HCT116 (cell line): Measurements from ENCODE around the gene TMEM59L. TPM values are rescaled to one million over a fixed set of nuclear protein-coding genes. Genes with fewer than 3 reads are reported as not detected.

Experiments used
- ATAC-seq: fragments of 200-7000 bp; cut with Tn5 transposase; 2 replicates; pipeline ENCODE4 v1.9.1; 2020; ENCODE audit warnings: mild to moderate bottlenecking, moderate library complexity
- BruUV-seq: library from RNA; stranded (reverse); fragments of 400-500 nt; replicated peaks from 2 replicates; lab custom pipeline; 2021; lab: Mats Ljungman, UMichigan
- CTCF ChIA-PET: fragments of 300-600 bp; sonication (Branson Sonifier 250); formaldehyde crosslinking; loops from one replicate; lab custom pipeline; 2021; ENCODE audit warnings: antibody characterized with exemption; lab: Charles Lee
- POLR2A ChIA-PET: fragments of 300-600, 350-600 bp; sonication (Branson Sonifier 250); formaldehyde crosslinking; loops from one replicate; lab custom pipeline; 2021; ENCODE audit warnings: antibody characterized with exemption; lab: Charles Lee
- RAD21 ChIA-PET, 2 experiments: fragments of 300-600 bp; sonication (Branson Sonifier 250); formaldehyde crosslinking; loops; one replicate each; lab custom pipeline; 2023; ENCODE audit warnings: low total read pairs in 2 of 2; ENCODE audit not compliant: uncharacterized antibody in 2 of 2, unreplicated experiment in 2 of 2, low non-redundant PET in 1 of 2; lab: Charles Lee
- DNase-seq: peaks from one replicate; pipeline ENCODE4 v3.0.0-alpha.2; 2010; ENCODE audit warnings: low read depth, low spot score
- H2AFZ ChIP-seq: fragments of 200-600 bp; shearing (Covaris generic), sonication (generic); 2 replicates; pipeline ENCODE4 v1.6.1; 2017; ENCODE audit warnings: low read depth, mixed run types, mixed read lengths, antibody characterized with exemption, low read length; ENCODE audit not compliant: poor library complexity, severe bottlenecking
- H3K27ac ChIP-seq: 2 replicates; pipeline ENCODE4 v1.5.1; 2012; ENCODE audit warnings: low read depth, low read length
- H3K27me3 ChIP-seq: fragments of 200-600 bp; sonication (generic); 2 replicates; pipeline ENCODE4 v1.6.1; 2016; ENCODE audit warnings: mixed run types, low read length, mixed read lengths; ENCODE audit not compliant: insufficient read depth
- H3K36me3 ChIP-seq, 2 experiments: fragments of 200-500 bp in 1 of 2; fragments of 200-600 bp in 1 of 2; sonication (Bioruptor generic) in 1 of 2; sonication (generic) in 1 of 2; 2 replicates each; pipeline versions ENCODE4 v1.5.1 to v1.6.1; 2014 to 2016; ENCODE audit warnings: low read length in 2 of 2, inconsistent platforms in 1 of 2, mixed read lengths in 1 of 2, mixed run types in 1 of 2; ENCODE audit not compliant: insufficient read depth in 2 of 2, control insufficient read depth in 1 of 2
- H3K4me1 ChIP-seq, 2 experiments: fragments of 200-600 bp in 1 of 2; sonication (generic) in 1 of 2; 2 replicates each; pipeline versions ENCODE4 v1.5.1 to v1.6.1; 2012 to 2017; ENCODE audit warnings: low read length in 2 of 2, inconsistent platforms in 1 of 2, mild to moderate bottlenecking in 1 of 2, mixed read lengths in 1 of 2, mixed run types in 1 of 2, moderate library complexity in 1 of 2; ENCODE audit not compliant: insufficient read depth in 2 of 2, control insufficient read depth in 1 of 2
- H3K4me2 ChIP-seq: fragments of 200-600 bp; sonication (generic); 2 replicates; pipeline ENCODE4 v1.6.1; 2017; ENCODE audit warnings: mixed run types, low read length, mixed read lengths
- H3K4me3 ChIP-seq, 2 experiments: fragments of 200-600 bp in 1 of 2; sonication (generic) in 1 of 2; replicated peaks in 1 of 2; 2 replicates each; pipeline ENCODE4 v1.5.1; 2011 to 2016; ENCODE audit warnings: low read length in 2 of 2, control low read depth in 1 of 2, low read depth in 1 of 2, mild to moderate bottlenecking in 1 of 2, mixed read lengths in 1 of 2, mixed run types in 1 of 2
- H3K79me2 ChIP-seq: fragments of 200-600 bp; sonication (generic); 2 replicates; pipeline ENCODE4 v1.6.1; 2017; ENCODE audit warnings: mild to moderate bottlenecking, mixed run types, low read length, moderate library complexity, mixed read lengths; ENCODE audit not compliant: insufficient read depth
- H3K9ac ChIP-seq: fragments of 200-600 bp; sonication (generic); 2 replicates; pipeline ENCODE4 v1.6.1; 2016; ENCODE audit warnings: low read length, mixed read lengths
- H3K9me2 ChIP-seq: fragments of 200-600 bp; sonication (generic), shearing (Covaris generic); 2 replicates; pipeline ENCODE4 v1.6.1; 2017; ENCODE audit warnings: mixed run types, mild to moderate bottlenecking, moderate library complexity; ENCODE audit not compliant: insufficient read depth
- H3K9me3 ChIP-seq, 2 experiments: fragments of 200-500 bp in 1 of 2; fragments of 200-600 bp in 1 of 2; sonication (Bioruptor generic) in 1 of 2; sonication (generic) in 1 of 2; 2 replicates each; pipeline ENCODE4 v1.6.1; 2014 to 2017; ENCODE audit warnings: low read length in 2 of 2, mixed read lengths in 2 of 2, inconsistent platforms in 1 of 2, low read depth in 1 of 2, mild to moderate bottlenecking in 1 of 2, mixed run types in 1 of 2, moderate library complexity in 1 of 2; ENCODE audit not compliant: control insufficient read depth in 1 of 2, insufficient read depth in 1 of 2
- H4K20me1 ChIP-seq: fragments of 200-600 bp; sonication (generic), shearing (Covaris generic); 2 replicates; pipeline ENCODE4 v1.6.1; 2017; ENCODE audit warnings: mixed run types, mild to moderate bottlenecking, moderate library complexity; ENCODE audit not compliant: insufficient read depth
- CBX3 ChIP-seq: IDR thresholded peaks from 2 replicates; pipeline ENCODE4 v1.6.1; 2012; ENCODE audit warnings: low read depth
- CEBPB ChIP-seq: IDR thresholded peaks from 2 replicates; pipeline ENCODE4 v1.6.1; 2012; ENCODE audit warnings: low read depth
- ELF1 ChIP-seq: IDR thresholded peaks from 2 replicates; pipeline ENCODE4 v1.6.1; 2012; ENCODE audit warnings: low read depth, borderline replicate concordance
- EZH2 ChIP-seq: fragments of 200-600 bp; sonication (generic); IDR thresholded peaks from 2 replicates; pipeline ENCODE4 v1.6.1; 2017; ENCODE audit warnings: antibody characterized with exemption, mixed run types
- JUND ChIP-seq: IDR thresholded peaks from 2 replicates; pipeline ENCODE4 v1.6.1; 2012
- POLR2A ChIP-seq: IDR thresholded peaks from 2 replicates; pipeline ENCODE4 v1.7.0; 2011; ENCODE audit warnings: borderline replicate concordance; ENCODE audit not compliant: insufficient read depth, insufficient read length; ENCODE audit errors: extremely low read depth
- POLR2AphosphoS5 ChIP-seq: IDR thresholded peaks from 2 replicates; pipeline ENCODE4 v1.6.1; 2011; ENCODE audit warnings: mild to moderate bottlenecking, low read depth, low read length, moderate library complexity
- RAD21 ChIP-seq: IDR thresholded peaks from 2 replicates; pipeline ENCODE4 v1.6.1; 2012; ENCODE audit warnings: low read depth, mild to moderate bottlenecking
- SIN3A ChIP-seq: IDR thresholded peaks from 2 replicates; pipeline ENCODE4 v1.6.1; 2012; ENCODE audit warnings: low read depth
- YY1 ChIP-seq: IDR thresholded peaks from 2 replicates; pipeline ENCODE4 v1.6.1; 2011; ENCODE audit warnings: low read length, low read depth, moderate library complexity, mild to moderate bottlenecking; ENCODE audit not compliant: insufficient replicate concordance; ENCODE audit errors: extremely low read depth
- ZFX ChIP-seq: fragments of 450-650 bp; IDR thresholded peaks from 2 replicates; pipeline ENCODE4 v1.6.1; 2017
- ZNF274 ChIP-seq: fragments of 200-500 bp; sonication (Bioruptor generic); IDR thresholded peaks from 2 replicates; pipeline ENCODE4 v1.6.1; 2014; ENCODE audit warnings: mild to moderate bottlenecking, low read depth, low read length, inconsistent platforms
- intact Hi-C: fragments of 100-400 bp; cut with micrococcal nuclease; formaldehyde crosslinking; loops from 2 replicates; pipeline ENCODE4 v1.10.0; 2022
- total RNA-seq: library from RNA; stranded (reverse); gene quantifications from one replicate; pipeline ENCODE4 v1.2.1, GENCODE V29; 2021; ENCODE audit not compliant: unreplicated experiment
- TF ChIP-seq, protein P1 (sequence below): IDR thresholded peaks from 2 replicates; pipeline ENCODE4 v1.6.1; 2012
- TF ChIP-seq, protein P2 (sequence below): IDR thresholded peaks from 2 replicates; pipeline ENCODE4 v1.6.1; 2012; ENCODE audit warnings: low read depth
- TF ChIP-seq, protein P3 (sequence below): IDR thresholded peaks from 2 replicates; pipeline ENCODE4 v1.6.1; 2011; ENCODE audit warnings: mild to moderate bottlenecking, low read length, moderate library complexity; ENCODE audit not compliant: insufficient replicate concordance; ENCODE audit errors: extremely low read depth
- TF ChIP-seq, protein P4 (sequence below), 3 experiments: fragments of 200-600 bp in 1 of 3; sonication (generic) in 1 of 3; IDR thresholded peaks in 2 of 3; conservative IDR thresholded peaks in 1 of 3; 2 replicates each; pipeline ENCODE4 v1.5.1; 2012 to 2017; ENCODE audit warnings: low read depth in 2 of 3, low read length in 2 of 3, antibody characterized with exemption in 1 of 3, borderline replicate concordance in 1 of 3, control low read depth in 1 of 3, mild to moderate bottlenecking in 1 of 3, mixed read lengths in 1 of 3, mixed run types in 1 of 3, moderate library complexity in 1 of 3; ENCODE audit not compliant: insufficient read depth in 1 of 3
- TF ChIP-seq, protein P5 (sequence below): IDR thresholded peaks from 2 replicates; pipeline ENCODE4 v1.6.1; 2012

The TMEM59L gene
- total RNA-seq, 1 experiment from 2014 or later: 14.3 TPM

DNA sequence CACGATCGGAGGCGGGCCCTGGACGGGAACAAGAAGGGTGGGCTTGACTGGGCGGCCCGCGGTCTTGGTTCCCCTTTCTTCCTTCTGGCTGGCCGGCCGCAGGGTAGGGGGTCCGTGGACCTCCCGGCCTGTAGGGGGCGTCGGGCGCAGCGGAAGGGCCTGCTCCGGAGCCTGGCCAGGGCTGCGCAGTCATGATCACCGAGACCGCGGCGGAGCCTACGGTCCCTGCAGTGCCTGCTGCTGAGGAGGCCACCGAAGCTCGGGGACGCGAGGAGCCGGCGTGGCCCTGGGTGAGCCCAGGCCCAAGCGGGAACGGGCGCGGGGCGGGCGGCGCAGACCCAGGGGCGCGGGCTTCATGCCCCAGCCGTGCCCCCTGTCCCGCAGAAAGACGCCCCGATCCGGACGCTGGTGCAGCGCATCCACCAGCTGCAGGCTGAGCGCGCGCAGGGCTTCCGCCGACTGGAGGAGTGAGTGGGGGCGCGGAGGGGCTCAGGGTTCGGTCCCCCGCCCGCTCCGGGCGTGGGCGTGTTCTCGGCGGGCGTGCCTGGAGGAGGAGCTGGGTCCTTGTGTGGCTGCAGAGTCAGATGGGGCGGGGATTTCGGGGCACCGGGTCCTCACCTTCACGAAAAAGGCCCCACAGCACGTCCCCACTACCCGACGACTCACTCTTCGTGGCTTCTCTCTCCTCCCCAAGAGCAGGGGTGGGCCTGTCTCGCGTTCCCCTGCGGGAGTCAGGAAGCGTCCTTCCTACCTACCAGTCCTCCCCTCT is 23.9 kb upstream of the TMEM59L start, which contains the start of gene REX1BD:
REX1BD (plus strand) TSS at position 188 of the 769 bp plus-strand sequence; CDS start at position 192, 4 bp downstream.
- H3K9ac ChIP-seq: peak within 1 kb of the TSS; percentile 97
- no peaks in the 10 kb centered on the region for H3K9me2 ChIP-seq
- intact Hi-C loops: loop anchor here (2.0 kb wide), 1 partner anchor 88 kb away; no protein-coding TSS in a partner anchor
- H3K27me3 ChIP-seq: no peaks in the 10 kb centered on the region
- peak within 1 kb of the TSS; percentile 67 to 89 for H3K4me3 ChIP-seq
- ChIA-PET POLR2A (interaction anchor here (0.6 to 4.3 kb wide), 5 partner anchors 8 to 46 kb away, joined by 3 to 23 read pairs (median 6); partner anchors contain the start of genes KXD1 and UBA52), RAD21 (interaction anchor here in 1 of 2 experiments (0.7 to 1.7 kb wide), 2 partner anchors 17 to 87 kb away, joined by 3 to 4 read pairs; partner anchors contain the start of gene UBA52), CTCF (interaction anchor here (0.9 to 7.5 kb wide), 15 partner anchors 8 to 309 kb away, joined by 3 to 39 read pairs (median 3); partner anchors contain the start of genes KXD1 and UBA52)
- 0 out of 4 replicates have a peak, but pooled peaks cover 0 to 4% of the 10 kb centered on the region in 2 experiments for H3K36me3 ChIP-seq
- DNase-seq (no peak), ATAC-seq (peak; percentile 71)
- H3K9me3 ChIP-seq: no peaks in the 10 kb centered on the region
- BruUV-seq: no TSS peak
- H3K4me1 ChIP-seq: peaks cover 15 to 33% of the 10 kb centered on the region in 2 experiments
- no peak within 1 kb of the TSS for H2AFZ ChIP-seq
- no peaks in the 10 kb centered on the region for H4K20me1 ChIP-seq
- peaks cover 13% of the 10 kb centered on the region; the same call in 1 of the 2 replicates for H3K79me2 ChIP-seq
- peak within 1 kb of the TSS; percentile 100 for H3K27ac ChIP-seq
- peak within 1 kb of the TSS; percentile 88 for H3K4me2 ChIP-seq
- TF ChIP-seq EZH2: no peak
- no peak for TF ChIP-seq ELF1
- TF ChIP-seq SIN3A: peak; percentile 68; the same call in 1 of the 2 replicates
- TF ChIP-seq, protein P1, sequence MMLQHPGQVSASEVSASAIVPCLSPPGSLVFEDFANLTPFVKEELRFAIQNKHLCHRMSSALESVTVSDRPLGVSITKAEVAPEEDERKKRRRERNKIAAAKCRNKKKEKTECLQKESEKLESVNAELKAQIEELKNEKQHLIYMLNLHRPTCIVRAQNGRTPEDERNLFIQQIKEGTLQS: no peak
- TF ChIP-seq, protein P2, sequence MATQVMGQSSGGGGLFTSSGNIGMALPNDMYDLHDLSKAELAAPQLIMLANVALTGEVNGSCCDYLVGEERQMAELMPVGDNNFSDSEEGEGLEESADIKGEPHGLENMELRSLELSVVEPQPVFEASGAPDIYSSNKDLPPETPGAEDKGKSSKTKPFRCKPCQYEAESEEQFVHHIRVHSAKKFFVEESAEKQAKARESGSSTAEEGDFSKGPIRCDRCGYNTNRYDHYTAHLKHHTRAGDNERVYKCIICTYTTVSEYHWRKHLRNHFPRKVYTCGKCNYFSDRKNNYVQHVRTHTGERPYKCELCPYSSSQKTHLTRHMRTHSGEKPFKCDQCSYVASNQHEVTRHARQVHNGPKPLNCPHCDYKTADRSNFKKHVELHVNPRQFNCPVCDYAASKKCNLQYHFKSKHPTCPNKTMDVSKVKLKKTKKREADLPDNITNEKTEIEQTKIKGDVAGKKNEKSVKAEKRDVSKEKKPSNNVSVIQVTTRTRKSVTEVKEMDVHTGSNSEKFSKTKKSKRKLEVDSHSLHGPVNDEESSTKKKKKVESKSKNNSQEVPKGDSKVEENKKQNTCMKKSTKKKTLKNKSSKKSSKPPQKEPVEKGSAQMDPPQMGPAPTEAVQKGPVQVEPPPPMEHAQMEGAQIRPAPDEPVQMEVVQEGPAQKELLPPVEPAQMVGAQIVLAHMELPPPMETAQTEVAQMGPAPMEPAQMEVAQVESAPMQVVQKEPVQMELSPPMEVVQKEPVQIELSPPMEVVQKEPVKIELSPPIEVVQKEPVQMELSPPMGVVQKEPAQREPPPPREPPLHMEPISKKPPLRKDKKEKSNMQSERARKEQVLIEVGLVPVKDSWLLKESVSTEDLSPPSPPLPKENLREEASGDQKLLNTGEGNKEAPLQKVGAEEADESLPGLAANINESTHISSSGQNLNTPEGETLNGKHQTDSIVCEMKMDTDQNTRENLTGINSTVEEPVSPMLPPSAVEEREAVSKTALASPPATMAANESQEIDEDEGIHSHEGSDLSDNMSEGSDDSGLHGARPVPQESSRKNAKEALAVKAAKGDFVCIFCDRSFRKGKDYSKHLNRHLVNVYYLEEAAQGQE: no peak
- no peak for TF ChIP-seq ZNF274
- no peak for TF ChIP-seq CEBPB
- TF ChIP-seq, protein P3, sequence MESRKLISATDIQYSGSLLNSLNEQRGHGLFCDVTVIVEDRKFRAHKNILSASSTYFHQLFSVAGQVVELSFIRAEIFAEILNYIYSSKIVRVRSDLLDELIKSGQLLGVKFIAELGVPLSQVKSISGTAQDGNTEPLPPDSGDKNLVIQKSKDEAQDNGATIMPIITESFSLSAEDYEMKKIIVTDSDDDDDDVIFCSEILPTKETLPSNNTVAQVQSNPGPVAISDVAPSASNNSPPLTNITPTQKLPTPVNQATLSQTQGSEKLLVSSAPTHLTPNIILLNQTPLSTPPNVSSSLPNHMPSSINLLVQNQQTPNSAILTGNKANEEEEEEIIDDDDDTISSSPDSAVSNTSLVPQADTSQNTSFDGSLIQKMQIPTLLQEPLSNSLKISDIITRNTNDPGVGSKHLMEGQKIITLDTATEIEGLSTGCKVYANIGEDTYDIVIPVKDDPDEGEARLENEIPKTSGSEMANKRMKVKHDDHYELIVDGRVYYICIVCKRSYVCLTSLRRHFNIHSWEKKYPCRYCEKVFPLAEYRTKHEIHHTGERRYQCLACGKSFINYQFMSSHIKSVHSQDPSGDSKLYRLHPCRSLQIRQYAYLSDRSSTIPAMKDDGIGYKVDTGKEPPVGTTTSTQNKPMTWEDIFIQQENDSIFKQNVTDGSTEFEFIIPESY: no peak
- TF ChIP-seq RAD21: peak; percentile 38; the same call in 1 of the 2 replicates
- TF ChIP-seq, protein P4, sequence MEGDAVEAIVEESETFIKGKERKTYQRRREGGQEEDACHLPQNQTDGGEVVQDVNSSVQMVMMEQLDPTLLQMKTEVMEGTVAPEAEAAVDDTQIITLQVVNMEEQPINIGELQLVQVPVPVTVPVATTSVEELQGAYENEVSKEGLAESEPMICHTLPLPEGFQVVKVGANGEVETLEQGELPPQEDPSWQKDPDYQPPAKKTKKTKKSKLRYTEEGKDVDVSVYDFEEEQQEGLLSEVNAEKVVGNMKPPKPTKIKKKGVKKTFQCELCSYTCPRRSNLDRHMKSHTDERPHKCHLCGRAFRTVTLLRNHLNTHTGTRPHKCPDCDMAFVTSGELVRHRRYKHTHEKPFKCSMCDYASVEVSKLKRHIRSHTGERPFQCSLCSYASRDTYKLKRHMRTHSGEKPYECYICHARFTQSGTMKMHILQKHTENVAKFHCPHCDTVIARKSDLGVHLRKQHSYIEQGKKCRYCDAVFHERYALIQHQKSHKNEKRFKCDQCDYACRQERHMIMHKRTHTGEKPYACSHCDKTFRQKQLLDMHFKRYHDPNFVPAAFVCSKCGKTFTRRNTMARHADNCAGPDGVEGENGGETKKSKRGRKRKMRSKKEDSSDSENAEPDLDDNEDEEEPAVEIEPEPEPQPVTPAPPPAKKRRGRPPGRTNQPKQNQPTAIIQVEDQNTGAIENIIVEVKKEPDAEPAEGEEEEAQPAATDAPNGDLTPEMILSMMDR (IDR thresholded peaks at IDR 0.05 in 2 of 3, conservative IDR thresholded peaks at IDR 0.05 in 1 of 3; ENCODE audit: borderline replicate concordance in 1 of 3, insufficient read depth in 1 of 3, low read depth in 2 of 3, low read length in 2 of 3): peak; percentile 72 to 93 (median 85)
- peak; percentile 75; the same call in 1 of the 2 replicates for TF ChIP-seq ZFX
- TF ChIP-seq CBX3: no peak
- TF ChIP-seq POLR2A: peak; percentile 58
- peak; percentile 72 for TF ChIP-seq POLR2AphosphoS5
- no peak for TF ChIP-seq JUND
- TF ChIP-seq, protein P5, sequence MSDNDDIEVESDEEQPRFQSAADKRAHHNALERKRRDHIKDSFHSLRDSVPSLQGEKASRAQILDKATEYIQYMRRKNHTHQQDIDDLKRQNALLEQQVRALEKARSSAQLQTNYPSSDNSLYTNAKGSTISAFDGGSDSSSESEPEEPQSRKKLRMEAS: peak; percentile 69; the same call in 1 of the 2 replicates
- TF ChIP-seq YY1: peak; percentile 46
